H1 (cell line): ENCODE results near the gene MEN1.

Experiments used
- ATF2 ChIP-seq: IDR thresholded peaks from 2 replicates; pipeline ENCODE4 v1.6.1; 2012; ENCODE audit warnings: low read length, inconsistent platforms
- BCL11A ChIP-seq, 2 experiments: IDR thresholded peaks; one replicate each; pipeline ENCODE4 v1.6.1; 2011; ENCODE audit warnings: low read depth in 2 of 2, low read length in 2 of 2, mild to moderate bottlenecking in 2 of 2
- BRCA1 ChIP-seq: IDR thresholded peaks from 2 replicates; pipeline ENCODE4 v1.6.1; 2012; ENCODE audit warnings: low read depth, low read length, improper control_type of control experiment
- CTCF ChIP-seq, 3 experiments: IDR thresholded peaks; 1 replicate in 2 of 3; 2 replicates in 1 of 3; pipeline versions ENCODE4 v1.5.1 to v1.6.1; 2011; ENCODE audit warnings: low read length in 3 of 3, mild to moderate bottlenecking in 3 of 3, inconsistent platforms in 2 of 3, low read depth in 1 of 3, moderate library complexity in 1 of 3; ENCODE audit not compliant: insufficient read depth in 1 of 3; ENCODE audit errors: control extremely low read depth in 1 of 3
- EP300 ChIP-seq, 2 experiments: IDR thresholded peaks; 1 replicate in 1 of 2; 2 replicates in 1 of 2; pipeline ENCODE4 v1.6.1; 2011 to 2012; ENCODE audit warnings: low read depth in 2 of 2, low read length in 2 of 2, mild to moderate bottlenecking in 2 of 2, borderline replicate concordance in 1 of 2, inconsistent platforms in 1 of 2, moderate library complexity in 1 of 2
- EZH2 ChIP-seq: fragments of 200-600 bp; sonication (generic); IDR thresholded peaks from 2 replicates; pipeline ENCODE4 v1.7.1; 2012; ENCODE audit warnings: low read depth, mild to moderate bottlenecking, moderate library complexity, low read length, inconsistent platforms; ENCODE audit not compliant: severe bottlenecking
- TAF7 ChIP-seq: optimal IDR thresholded peaks from 2 replicates; pipeline ENCODE3; 2011; ENCODE audit warnings: low read depth, mild to moderate bottlenecking, inconsistent platforms, low read length, moderate library complexity, borderline replicate concordance
- YY1 ChIP-seq: IDR thresholded peaks from 2 replicates; pipeline ENCODE4 v1.6.1; 2011; ENCODE audit warnings: low read depth, mild to moderate bottlenecking, low read length

GRCh38 chr11:64759722-64760719 lies 50.3 kb downstream of the MEN1 start, which contains the start of gene PYGM:
- no peak for TF ChIP-seq ATF2
- TF ChIP-seq EZH2, result no peak
- no peak for TF ChIP-seq CTCF (IDR thresholded peaks at IDR 0.05; ENCODE audit: control extremely low read depth in 1 of 3, insufficient read depth in 1 of 3, low read depth in 1 of 3, low read length in 3 of 3)
- TF ChIP-seq BRCA1, result no peak
- TF ChIP-seq BCL11A (IDR thresholded peaks at IDR 0.05; ENCODE audit: low read depth in 2 of 2, low read length in 2 of 2), result no peak
- no peak for TF ChIP-seq EP300 (IDR thresholded peaks at IDR 0.05; ENCODE audit: borderline replicate concordance in 1 of 2, low read depth in 2 of 2, low read length in 2 of 2)
- no peak for TF ChIP-seq TAF7
- no peak for TF ChIP-seq YY1
